Pulmonary artery endothelial cell (primary cell): ENCODE data around the gene ARHGAP18. TPM values are rescaled to one million over a fixed set of nuclear protein-coding genes. Genes with fewer than 3 reads are reported as not detected.
A peak's percentile ranks its signal among the peaks of the same experiment; 100 is the strongest.

ENCODE experiments used
- DNase-seq: peaks from one replicate; pipeline ENCODE4 v3.0.0-alpha.2; 2011; ENCODE audit warnings: low read depth, low spot score
- total RNA-seq: library from RNA; depleted of rRNA; stranded (reverse); fragments of >200 nt; gene quantifications from 2 replicates; pipeline ENCODE4 v1.2.3, GENCODE V29; 2014

Gene ARHGAP18
- total RNA-seq, 1 donor from 2014 or later, result 96.7 TPM

- no peak for DNase-seq
These were observed 17.5 kb downstream of the ARHGAP18 start for GRCh38 chr6:129692467-129692866.

GRCh38 chr6:129691709-129692108 is 18.3 kb downstream of the ARHGAP18 start:
- no peak for DNase-seq

- DNase-seq, result no peak
These were observed 18.8 kb downstream of the ARHGAP18 start for GRCh38 chr6:129691043-129691640.

- DNase-seq, result no peak
These were observed 22.9 kb downstream of the ARHGAP18 start for GRCh38 chr6:129686941-129687627.

GRCh38 chr6:129685662-129686031 is 24.3 kb downstream of the ARHGAP18 start:
- no peak for DNase-seq

GRCh38 chr6:129684903-129685661 is 24.9 kb downstream of the ARHGAP18 start:
- DNase-seq, result no peak

- no peak for DNase-seq
These were observed 25.6 kb downstream of the ARHGAP18 start for GRCh38 chr6:129684323-129684884.

- DNase-seq, result peak; percentile 99
These were observed 26.2 kb downstream of the ARHGAP18 start for GRCh38 chr6:129683601-129684322.

- no peak for DNase-seq
These were observed 28.1 kb downstream of the ARHGAP18 start for GRCh38 chr6:129681913-129682205.

- DNase-seq, result no peak
These were observed 29.3 kb downstream of the ARHGAP18 start for GRCh38 chr6:129680633-129681032.

- DNase-seq, result no peak
These were observed 30.2 kb downstream of the ARHGAP18 start for GRCh38 chr6:129679758-129680157.

GRCh38 chr6:129679275-129679674 is 30.7 kb downstream of the ARHGAP18 start:
- no peak for DNase-seq

- DNase-seq, result no peak
These were observed 31.5 kb downstream of the ARHGAP18 start for GRCh38 chr6:129678463-129678862.

- DNase-seq, result no peak
These were observed 32.2 kb downstream of the ARHGAP18 start for GRCh38 chr6:129677620-129678325.

GRCh38 chr6:129675669-129676472 is 34.1 kb downstream of the ARHGAP18 start:
- DNase-seq, result no peak

GRCh38 chr6:129673748-129674147 is 36.2 kb downstream of the ARHGAP18 start:
- DNase-seq, result no peak

GRCh38 chr6:129672881-129673631 is 36.9 kb downstream of the ARHGAP18 start:
- DNase-seq, result peak; percentile 64

- DNase-seq, result no peak
These were observed 37.7 kb downstream of the ARHGAP18 start for GRCh38 chr6:129672341-129672682.

- no peak for DNase-seq
These were observed 38.3 kb downstream of the ARHGAP18 start for GRCh38 chr6:129671442-129672340.
